ENCODE results near the gene MESP1. TPM values are rescaled to one million over a fixed set of nuclear protein-coding genes. Genes with fewer than 3 reads are reported as not detected.
"Not testable (repeated sequence)": the region's sequence is repeated elsewhere in the genome, so short reads cannot be mapped to it uniquely, and the experiment has no call there.

MESP1 gene
- 0.89 and 1.5 TPM in 2 replicates for total RNA-seq (2014; rRNA removed; shearing (Covaris generic))

DNA sequence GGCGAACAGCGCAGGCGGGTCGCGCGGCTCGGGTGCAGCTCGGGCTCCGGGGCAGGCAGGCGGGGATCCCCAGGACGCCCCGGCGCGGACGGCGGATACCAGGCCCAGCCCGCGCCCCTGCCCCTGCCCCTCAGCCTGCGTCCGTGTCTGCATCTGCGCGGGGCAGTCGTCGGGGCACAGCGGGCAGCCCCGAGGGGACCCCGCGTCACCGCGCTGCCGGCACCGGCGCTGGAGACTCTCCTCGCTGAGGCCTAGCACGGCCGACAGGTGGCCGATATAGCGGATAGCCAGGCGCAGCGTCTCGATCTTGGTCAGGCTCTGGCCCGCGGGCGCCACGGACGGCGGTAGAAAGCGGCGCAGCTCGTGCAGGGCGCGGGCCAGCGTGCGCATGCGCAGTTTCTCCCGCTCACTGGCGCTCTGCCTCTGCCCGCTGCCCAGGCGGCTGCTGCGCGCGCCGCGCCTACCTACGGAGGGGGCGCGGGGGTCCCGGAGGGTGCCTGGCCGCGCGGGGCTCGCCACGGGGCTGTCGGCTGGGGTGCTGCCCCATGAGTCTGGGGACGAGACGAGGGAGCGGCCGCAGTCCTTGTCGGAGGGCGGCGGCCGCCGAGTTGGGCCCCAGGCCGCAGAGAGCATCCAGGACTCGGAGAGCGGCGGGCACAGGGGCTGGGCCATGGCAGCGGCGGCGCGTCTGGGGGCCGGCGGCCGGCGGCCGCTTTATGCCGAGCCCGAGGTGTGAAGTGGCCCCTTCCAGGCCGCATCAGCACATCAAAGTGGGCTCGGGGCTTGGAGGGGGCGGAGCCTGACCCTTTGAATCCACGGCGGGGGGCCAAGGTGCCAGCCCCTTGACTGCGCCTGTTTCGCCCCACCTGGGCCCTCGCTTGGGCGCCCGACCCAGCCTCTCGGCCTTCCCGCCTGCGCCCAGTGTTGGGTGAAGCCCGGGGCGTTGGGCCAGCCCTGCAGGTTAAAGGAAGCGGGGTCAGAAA is at the start of gene MESP1:
MESP1 (minus strand) TSS at position 690 of the 983 bp plus-strand sequence; CDS start at position 672, 18 bp downstream.
- peak; percentile 74 for DNase-seq (ENCODE audit: low spot score)

- no peak for DNase-seq (ENCODE audit: low spot score)
These were observed 49.0 kb upstream of the MESP1 start for GRCh38 chr15:89799918-89800498.

- no peak for DNase-seq (ENCODE audit: low spot score)
These were observed 48.2 kb upstream of the MESP1 start for GRCh38 chr15:89799011-89799911.

DNA sequence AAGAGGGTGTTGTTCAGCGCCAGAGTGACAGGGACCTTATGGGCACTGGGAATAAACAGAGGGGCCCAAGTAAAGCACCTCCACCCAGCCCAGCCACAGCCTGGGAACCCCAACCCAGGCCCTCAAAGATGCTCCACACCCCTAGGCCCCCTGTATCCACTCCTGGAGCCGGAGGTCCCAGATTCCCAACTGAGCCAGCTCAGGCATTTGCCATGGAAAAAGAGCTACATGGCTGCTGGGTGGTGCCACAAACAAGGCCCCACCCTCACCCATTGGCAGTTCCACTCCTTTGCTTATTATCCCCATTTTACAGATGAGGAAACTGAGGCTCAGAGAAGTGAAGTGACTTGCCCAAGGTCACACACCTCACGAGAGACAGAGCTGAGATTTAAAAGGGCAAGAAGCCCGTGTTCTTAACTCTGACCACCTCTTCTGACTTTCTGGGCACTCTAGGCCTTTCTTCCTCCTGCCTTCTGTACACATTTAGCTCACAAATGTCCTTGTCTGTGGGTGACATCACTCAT is 46.7 kb upstream of the MESP1 start:
- DNase-seq (ENCODE audit: low spot score), result no peak

GRCh38 chr15:89795996-89796395 is 44.9 kb upstream of the MESP1 start:
- no peak for DNase-seq (ENCODE audit: low spot score)

- DNase-seq (ENCODE audit: low spot score), result no peak
These were observed 43.7 kb upstream of the MESP1 start for GRCh38 chr15:89794627-89795241.

DNA sequence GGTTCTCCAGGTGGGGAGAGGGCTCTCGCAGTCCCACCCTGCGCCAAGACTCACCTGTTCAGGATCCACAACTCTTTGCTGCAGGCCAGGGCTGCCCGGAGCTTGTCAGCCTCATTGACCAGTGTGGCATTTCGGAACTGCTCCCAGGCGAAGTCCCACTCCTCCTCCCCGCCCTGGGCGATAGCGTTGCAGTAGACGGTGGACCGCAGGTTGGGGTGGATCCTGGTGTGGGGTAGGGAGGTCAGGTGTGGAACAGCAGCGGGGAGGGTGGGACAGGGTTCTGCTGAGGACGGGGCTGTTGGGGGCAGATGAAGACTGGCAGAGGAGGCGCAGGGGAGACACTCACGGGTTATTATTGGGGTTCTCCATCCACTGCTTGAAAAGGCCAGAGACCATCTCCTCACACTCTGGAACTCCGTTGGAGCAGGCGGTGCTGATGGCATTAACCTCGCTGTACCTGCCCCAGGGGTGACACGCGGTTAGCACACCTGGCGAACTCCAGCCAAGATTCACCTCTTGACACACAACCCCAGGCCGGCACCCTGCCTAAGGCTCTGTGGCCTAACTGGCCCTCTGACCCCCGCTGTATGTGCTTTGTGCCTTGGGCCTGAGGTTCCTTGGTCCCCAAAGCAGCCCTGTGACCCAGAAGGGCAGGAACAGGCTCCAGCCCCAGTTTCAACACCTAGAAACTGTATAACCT is 41.2 kb upstream of the MESP1 start:
- no peak for DNase-seq (ENCODE audit: low spot score)

- DNase-seq (ENCODE audit: low spot score), result no peak
These were observed 39.6 kb upstream of the MESP1 start for GRCh38 chr15:89790661-89791060.

DNA sequence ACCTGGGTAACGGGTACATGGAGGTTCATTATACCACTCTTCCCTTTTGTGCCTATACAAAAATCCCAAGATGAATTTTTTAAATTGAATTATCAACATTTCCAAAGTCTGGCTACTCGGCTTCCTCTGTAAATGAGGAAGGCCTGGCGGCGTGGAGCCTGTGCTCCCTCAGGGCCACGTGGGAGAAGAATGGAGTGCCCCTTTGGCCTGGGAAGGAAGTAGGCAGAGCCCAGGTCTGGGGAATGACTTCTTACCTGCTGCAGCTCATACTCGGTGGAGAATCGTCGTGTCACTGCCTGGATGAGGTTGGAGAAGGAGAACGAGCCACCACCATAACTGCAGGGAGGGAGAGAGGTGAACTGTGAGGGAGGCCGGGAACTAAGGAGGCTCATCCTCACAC is 39.2 kb upstream of the MESP1 start:
- DNase-seq (ENCODE audit: low spot score), result no peak

- not testable (repeated sequence) for DNase-seq (ENCODE audit: low spot score)
These were observed 37.5 kb upstream of the MESP1 start for GRCh38 chr15:89788585-89788984.

DNA sequence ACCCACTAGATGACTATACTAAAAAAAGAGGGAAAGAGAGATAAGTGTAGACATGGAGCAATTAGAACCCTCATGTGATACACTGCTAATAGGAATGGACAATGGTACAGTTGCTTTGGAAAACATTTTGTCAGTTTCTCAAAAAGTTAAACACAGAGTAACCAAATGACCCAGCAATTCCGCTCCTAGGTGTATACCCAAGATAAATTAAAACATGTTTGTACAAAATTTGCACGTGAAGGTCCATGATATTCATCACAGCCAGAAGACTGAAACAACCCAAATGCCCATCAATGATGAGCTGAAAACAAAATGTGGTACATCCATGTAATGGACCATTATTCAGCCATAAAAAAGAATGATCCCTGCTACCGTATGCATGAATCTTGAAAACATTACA is 36.9 kb upstream of the MESP1 start:
- no peak for DNase-seq (ENCODE audit: low spot score)

DNA sequence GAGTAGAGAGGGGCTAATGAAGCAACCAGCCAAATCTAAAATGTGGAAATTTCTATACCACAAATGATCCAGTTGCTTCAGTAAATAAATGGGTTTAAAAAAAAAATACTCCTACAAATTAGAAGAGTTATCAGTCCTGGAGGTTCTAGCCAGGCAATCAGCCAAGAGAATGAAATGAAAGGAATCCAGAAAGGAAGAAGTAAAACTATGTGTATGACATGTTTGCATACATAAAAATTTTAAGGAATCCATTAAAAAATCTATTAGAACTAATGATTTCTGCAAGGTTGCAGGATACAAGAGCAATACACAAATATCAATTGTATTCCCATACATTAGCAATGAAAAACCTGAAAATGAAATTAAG is 34.7 kb upstream of the MESP1 start:
- DNase-seq (ENCODE audit: low spot score), result no peak

GRCh38 chr15:89785064-89785773 is 34.2 kb upstream of the MESP1 start:
- no peak for DNase-seq (ENCODE audit: low spot score)

DNA sequence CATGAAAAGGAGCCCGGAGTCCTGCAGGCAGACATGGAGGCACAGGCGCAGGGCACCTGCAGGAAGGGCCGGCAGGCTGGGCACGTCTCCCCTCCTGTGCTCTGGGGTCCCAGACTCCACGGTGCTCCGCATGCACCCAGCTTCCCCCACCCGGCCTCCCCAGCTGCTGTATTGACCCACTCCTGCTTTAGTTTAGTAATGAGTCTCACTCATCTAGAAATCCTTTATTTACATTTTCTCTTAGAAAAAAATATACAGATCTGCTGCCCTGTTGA is 33.6 kb upstream of the MESP1 start:
- no peak for DNase-seq (ENCODE audit: low spot score)

GRCh38 chr15:89783861-89784685 is 33.0 kb upstream of the MESP1 start:
- DNase-seq (ENCODE audit: low spot score), result no peak

GRCh38 chr15:89783111-89783860 is 32.2 kb upstream of the MESP1 start:
- no peak for DNase-seq (ENCODE audit: low spot score)

GRCh38 chr15:89782619-89782950 is 31.5 kb upstream of the MESP1 start:
- not testable (repeated sequence) for DNase-seq (ENCODE audit: low spot score)

GRCh38 chr15:89781891-89782618 is 31.0 kb upstream of the MESP1 start:
- DNase-seq (ENCODE audit: low spot score), result peak; percentile 59
